Astrocyte (in vitro differentiated cells and primary cell): ENCODE measurements around the gene SLC4A8. TPM values are rescaled to one million over a fixed set of nuclear protein-coding genes. Genes with fewer than 3 reads are reported as not detected.
"Not testable (repeated sequence)": the region's sequence is repeated elsewhere in the genome, so short reads cannot be mapped to it uniquely, and the experiment has no call there.

ENCODE experiments used
- DNase-seq: peaks from one replicate; pipeline ENCODE4 v3.0.0-alpha.2; 2010; ENCODE audit warnings: low read depth
- FAIRE-seq: peaks from 2 replicates; lab custom pipeline; 2011; peaks lifted over from hg19 to GRCh38; lab: Jason Lieb, UNC
- H2AFZ ChIP-seq: 2 replicates; pipeline ENCODE4 v1.6.0; 2012; ENCODE audit warnings: low read depth, low read length, inconsistent platforms
- H3K27ac ChIP-seq: 2 replicates; pipeline ENCODE4 v1.5.1; 2011; ENCODE audit warnings: low read depth, low read length, inconsistent platforms
- H3K27me3 ChIP-seq: 2 replicates; pipeline ENCODE4 v1.6.0; 2011; ENCODE audit warnings: low read length, inconsistent platforms; ENCODE audit not compliant: insufficient read depth
- H3K36me3 ChIP-seq: 2 replicates; pipeline ENCODE4 v1.5.1; 2011; ENCODE audit warnings: low read length, inconsistent platforms; ENCODE audit not compliant: insufficient read depth
- H3K4me1 ChIP-seq: 2 replicates; pipeline ENCODE4 v1.5.1; 2011; ENCODE audit warnings: low read length, inconsistent platforms; ENCODE audit not compliant: insufficient read depth
- H3K4me2 ChIP-seq: 2 replicates; pipeline ENCODE4 v1.6.0; 2012; ENCODE audit warnings: low read length, inconsistent platforms
- H3K4me3 ChIP-seq: 2 replicates; pipeline ENCODE4 v1.5.1; 2011; ENCODE audit warnings: low read depth, mild to moderate bottlenecking, low read length, inconsistent platforms; ENCODE audit not compliant: insufficient read depth
- H3K79me2 ChIP-seq: 2 replicates; pipeline ENCODE4 v1.6.0; 2012; ENCODE audit warnings: mild to moderate bottlenecking, low read length, inconsistent platforms; ENCODE audit not compliant: insufficient read depth
- H3K9ac ChIP-seq: 2 replicates; pipeline ENCODE4 v1.6.0; 2012; ENCODE audit warnings: mild to moderate bottlenecking, low read length, inconsistent platforms
- H3K9me3 ChIP-seq: 2 replicates; pipeline ENCODE4 v1.5.1; 2012; ENCODE audit warnings: low read depth, mild to moderate bottlenecking, low read length, inconsistent platforms; ENCODE audit not compliant: insufficient read depth
- H4K20me1 ChIP-seq: 2 replicates; pipeline ENCODE4 v1.6.0; 2012; ENCODE audit warnings: low read length, inconsistent platforms; ENCODE audit not compliant: insufficient read depth
- H3K27ac Mint-ChIP-seq: one replicate; pipeline ENCODE4 v1.8.0; 2021; ENCODE audit warnings: mild to moderate bottlenecking, mixed read lengths; ENCODE audit not compliant: unreplicated experiment
- H3K27me3 Mint-ChIP-seq: one replicate; pipeline ENCODE4 v1.8.0; 2021; ENCODE audit warnings: low read depth, mixed read lengths; ENCODE audit not compliant: unreplicated experiment
- H3K36me3 Mint-ChIP-seq: one replicate; pipeline ENCODE4 v1.8.0; 2021; ENCODE audit warnings: low read depth, mixed read lengths; ENCODE audit not compliant: unreplicated experiment
- H3K4me1 Mint-ChIP-seq: one replicate; pipeline ENCODE4 v1.8.0; 2021; ENCODE audit warnings: low read depth, mixed read lengths; ENCODE audit not compliant: unreplicated experiment
- H3K4me3 Mint-ChIP-seq: one replicate; pipeline ENCODE4 v1.8.0; 2021; ENCODE audit warnings: mild to moderate bottlenecking, moderate library complexity, mixed read lengths; ENCODE audit not compliant: unreplicated experiment
- H3K9me3 Mint-ChIP-seq: one replicate; pipeline ENCODE4 v1.8.0; 2021; ENCODE audit warnings: mild to moderate bottlenecking, mixed read lengths; ENCODE audit not compliant: unreplicated experiment
- EZH2 ChIP-seq: IDR thresholded peaks from 2 replicates; pipeline ENCODE4 v1.6.1; 2012; ENCODE audit warnings: mild to moderate bottlenecking, low read length, inconsistent platforms; ENCODE audit not compliant: insufficient read depth
- total RNA-seq: library from RNA; stranded (reverse); gene quantifications from 2 replicates; pipeline ENCODE4 v1.2.1, GENCODE V29; 2021
- TF ChIP-seq, protein P1 (sequence below): IDR thresholded peaks from 2 replicates; pipeline ENCODE4 v1.5.1; 2011; ENCODE audit warnings: low read depth, mild to moderate bottlenecking, inconsistent platforms, low read length, moderate library complexity; ENCODE audit not compliant: insufficient read depth

The SLC4A8 gene
- total RNA-seq, 1 donor from 2014 or later = 5.1 TPM

DNA sequence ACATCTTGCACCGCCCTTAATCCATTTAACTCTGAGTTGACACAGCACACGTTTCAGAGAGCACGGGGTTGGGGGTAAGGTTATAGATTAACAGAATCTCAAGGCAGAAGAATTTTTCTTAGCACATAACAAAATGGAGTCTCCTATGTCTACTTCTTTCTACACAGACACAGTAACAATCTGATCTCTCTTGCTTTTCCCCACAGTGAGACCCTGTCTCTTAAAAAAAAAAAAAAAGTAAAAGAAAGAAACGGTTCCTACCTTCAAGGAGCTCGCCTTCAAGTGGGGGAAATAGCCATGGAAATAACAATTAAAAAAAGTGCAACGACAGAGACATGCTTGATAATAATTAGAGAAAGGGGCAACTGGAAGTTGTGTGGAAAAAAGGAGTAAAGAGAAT lies 30.4 kb downstream of the SLC4A8 start:
- H3K9me3 Mint-ChIP-seq, H3K4me2 ChIP-seq, H4K20me1 ChIP-seq, H2AFZ ChIP-seq, H3K4me1 ChIP-seq, H3K9ac ChIP-seq, H3K27me3 Mint-ChIP-seq, FAIRE-seq, H3K36me3 ChIP-seq, H3K9me3 ChIP-seq, H3K36me3 Mint-ChIP-seq, H3K27ac Mint-ChIP-seq, H3K27ac ChIP-seq, H3K27me3 ChIP-seq, H3K4me3 ChIP-seq, H3K4me1 Mint-ChIP-seq, H3K79me2 ChIP-seq, DNase-seq, H3K4me3 Mint-ChIP-seq: not testable (repeated sequence)

DNA sequence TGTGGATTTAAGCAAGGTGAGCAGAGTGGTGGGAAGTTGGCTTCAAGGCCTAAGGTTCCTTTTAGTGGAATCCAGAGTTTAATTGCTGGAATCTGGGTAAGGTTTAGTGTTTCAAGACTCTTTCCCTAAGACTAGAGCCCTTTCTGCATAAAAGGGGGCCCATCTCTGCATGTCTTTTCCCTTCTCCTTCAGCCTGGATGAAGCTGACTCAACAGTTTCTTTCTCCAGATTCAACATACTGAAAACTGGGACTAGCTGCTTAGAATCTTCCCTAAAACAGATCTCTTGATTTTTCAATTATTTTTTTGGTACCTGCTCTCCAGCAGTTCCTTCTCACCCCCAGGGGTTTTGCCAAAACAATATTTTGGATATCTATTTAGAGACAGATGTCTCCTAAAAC lies 34.0 kb downstream of the SLC4A8 start:
- H4K20me1 ChIP-seq = no peaks in the 10 kb centered on the region
- no peak overlapping the region for H3K4me3 ChIP-seq
- DNase-seq (no peak), FAIRE-seq (no peak)
- no peak overlapping the region for H3K4me2 ChIP-seq
- no peaks in the 10 kb centered on the region for H3K4me1 ChIP-seq
- no peaks in the 10 kb centered on the region for H3K36me3 Mint-ChIP-seq
- H3K9me3 ChIP-seq = no peaks in the 10 kb centered on the region
- no peak overlapping the region for H3K9ac ChIP-seq
- no peaks in the 10 kb centered on the region for H3K79me2 ChIP-seq
- no peak overlapping the region for H3K4me3 Mint-ChIP-seq
- no peak overlapping the region for H2AFZ ChIP-seq
- H3K27me3 ChIP-seq = no peaks in the 10 kb centered on the region
- H3K27ac Mint-ChIP-seq = no peak overlapping the region
- H3K27ac ChIP-seq = no peak overlapping the region
- TF ChIP-seq, protein P1, sequence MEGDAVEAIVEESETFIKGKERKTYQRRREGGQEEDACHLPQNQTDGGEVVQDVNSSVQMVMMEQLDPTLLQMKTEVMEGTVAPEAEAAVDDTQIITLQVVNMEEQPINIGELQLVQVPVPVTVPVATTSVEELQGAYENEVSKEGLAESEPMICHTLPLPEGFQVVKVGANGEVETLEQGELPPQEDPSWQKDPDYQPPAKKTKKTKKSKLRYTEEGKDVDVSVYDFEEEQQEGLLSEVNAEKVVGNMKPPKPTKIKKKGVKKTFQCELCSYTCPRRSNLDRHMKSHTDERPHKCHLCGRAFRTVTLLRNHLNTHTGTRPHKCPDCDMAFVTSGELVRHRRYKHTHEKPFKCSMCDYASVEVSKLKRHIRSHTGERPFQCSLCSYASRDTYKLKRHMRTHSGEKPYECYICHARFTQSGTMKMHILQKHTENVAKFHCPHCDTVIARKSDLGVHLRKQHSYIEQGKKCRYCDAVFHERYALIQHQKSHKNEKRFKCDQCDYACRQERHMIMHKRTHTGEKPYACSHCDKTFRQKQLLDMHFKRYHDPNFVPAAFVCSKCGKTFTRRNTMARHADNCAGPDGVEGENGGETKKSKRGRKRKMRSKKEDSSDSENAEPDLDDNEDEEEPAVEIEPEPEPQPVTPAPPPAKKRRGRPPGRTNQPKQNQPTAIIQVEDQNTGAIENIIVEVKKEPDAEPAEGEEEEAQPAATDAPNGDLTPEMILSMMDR = no peak
- no peak for TF ChIP-seq EZH2
- no peaks in the 10 kb centered on the region for H3K36me3 ChIP-seq
- H3K27me3 Mint-ChIP-seq = no peaks in the 10 kb centered on the region
- H3K9me3 Mint-ChIP-seq = no peaks in the 10 kb centered on the region
- no peaks in the 10 kb centered on the region for H3K4me1 Mint-ChIP-seq

DNA sequence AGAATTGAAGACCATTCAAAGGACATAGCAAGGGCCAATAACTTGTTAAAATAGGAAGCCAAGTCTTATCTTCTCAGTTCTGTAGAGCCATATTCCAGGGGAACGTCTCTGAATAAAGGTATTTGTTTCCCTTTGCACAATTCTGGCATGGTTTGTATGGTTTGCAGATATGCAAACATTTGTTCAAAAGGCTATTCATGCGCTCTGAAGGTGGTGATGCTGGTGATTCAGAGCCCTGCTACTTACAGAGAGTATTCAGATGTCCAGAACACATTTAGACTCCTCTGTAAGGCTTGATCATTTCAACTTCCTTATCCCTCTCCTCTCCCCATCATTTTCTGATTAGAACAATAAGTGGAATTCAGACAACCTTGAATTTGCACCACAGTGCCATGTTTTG lies 35.9 kb downstream of the SLC4A8 start:
- no peaks in the 10 kb centered on the region for H3K79me2 ChIP-seq
- peak; percentile 30 for DNase-seq
- H3K27me3 ChIP-seq = no peaks in the 10 kb centered on the region
- FAIRE-seq = no peak
- H3K4me1 ChIP-seq = no peaks in the 10 kb centered on the region
- Mint-ChIP-seq H3K27me3 (no peaks in the 10 kb centered on the region), H3K27ac (no peak overlapping the region), H3K9me3 (no peaks in the 10 kb centered on the region), H3K4me1 (no peaks in the 10 kb centered on the region), H3K36me3 (peaks cover 4% of the 10 kb centered on the region), H3K4me3 (no peak overlapping the region)
- no peaks in the 10 kb centered on the region for H3K9me3 ChIP-seq
- H3K36me3 ChIP-seq = no peaks in the 10 kb centered on the region
- H3K27ac ChIP-seq = no peak overlapping the region
- no peak overlapping the region for H3K4me2 ChIP-seq
- no peak overlapping the region for H3K9ac ChIP-seq
- no peak overlapping the region for H2AFZ ChIP-seq
- H4K20me1 ChIP-seq = no peaks in the 10 kb centered on the region
- H3K4me3 ChIP-seq = no peak overlapping the region
- TF ChIP-seq EZH2 = no peak
- TF ChIP-seq, protein P1 = no peak
